Esophagus muscularis mucosa (tissue), 3 donors: ENCODE measurements around the gene SPRR2B.

Experiments
- CTCF ChIP-seq, 3 experiments: fragments of 200-600 bp in 2 of 3; fragments of 450-650 bp in 1 of 3; sonication (generic) in 2 of 3; IDR thresholded peaks; one replicate each; pipeline ENCODE4 v1.5.1; 2017 to 2019; ENCODE audit warnings: antibody characterized with exemption in 3 of 3, mild to moderate bottlenecking in 2 of 3, moderate library complexity in 1 of 3
- EP300 ChIP-seq: sonication (generic); formaldehyde crosslinking; IDR thresholded peaks from one replicate; pipeline ENCODE4 v1.6.1; 2017; ENCODE audit warnings: antibody characterized with exemption

GRCh38 chr1:153099461-153100045 is 28.1 kb upstream of the SPRR2B start:
- TF ChIP-seq CTCF (IDR thresholded peaks at IDR 0.05) (no peak), EP300 (no peak)
